A172 (cell line): ENCODE measurements around the gene HSP90B1. TPM values are rescaled to one million over a fixed set of nuclear protein-coding genes. Genes with fewer than 3 reads are reported as not detected.
A peak's percentile ranks its signal among the peaks of the same experiment; 100 is the strongest.

Source experiments
- DNase-seq: peaks from one replicate; pipeline ENCODE4 v3.0.0-alpha.2; 2015; ENCODE audit warnings: low spot score
- total RNA-seq: library from RNA; depleted of rRNA; stranded (reverse); fragments of >200 nt; shearing (Covaris generic); gene quantifications from 2 replicates; pipeline ENCODE4 v1.2.3, GENCODE V29; 2014; rRNA removed

Gene HSP90B1
- total RNA-seq = 431 and 544 TPM in 2 replicates

DNA sequence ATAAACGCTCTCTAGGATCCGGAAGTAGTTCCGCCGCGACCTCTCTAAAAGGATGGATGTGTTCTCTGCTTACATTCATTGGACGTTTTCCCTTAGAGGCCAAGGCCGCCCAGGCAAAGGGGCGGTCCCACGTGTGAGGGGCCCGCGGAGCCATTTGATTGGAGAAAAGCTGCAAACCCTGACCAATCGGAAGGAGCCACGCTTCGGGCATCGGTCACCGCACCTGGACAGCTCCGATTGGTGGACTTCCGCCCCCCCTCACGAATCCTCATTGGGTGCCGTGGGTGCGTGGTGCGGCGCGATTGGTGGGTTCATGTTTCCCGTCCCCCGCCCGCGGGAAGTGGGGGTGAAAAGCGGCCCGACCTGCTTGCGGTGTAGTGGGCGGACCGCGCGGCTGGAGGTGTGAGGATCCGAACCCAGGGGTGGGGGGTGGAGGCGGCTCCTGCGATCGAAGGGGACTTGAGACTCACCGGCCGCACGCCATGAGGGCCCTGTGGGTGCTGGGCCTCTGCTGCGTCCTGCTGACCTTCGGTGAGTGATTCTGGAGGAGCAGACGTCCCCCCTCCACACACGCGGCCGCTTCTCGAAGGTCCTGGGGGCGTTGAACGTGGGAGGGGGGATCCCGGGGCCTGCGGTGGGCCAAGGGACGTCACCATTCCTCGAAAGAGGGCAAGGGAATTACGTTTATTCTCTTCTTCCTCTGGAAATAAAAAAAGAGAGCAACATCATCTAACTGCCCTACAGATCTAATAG, at the start of gene HSP90B1:
Gene HSP90B1, plus strand, starts transcription at position 377 of the 753 bp plus-strand sequence. Its CDS starts 106 bp downstream, at position 483.
- DNase-seq = peak; percentile 99

DNA sequence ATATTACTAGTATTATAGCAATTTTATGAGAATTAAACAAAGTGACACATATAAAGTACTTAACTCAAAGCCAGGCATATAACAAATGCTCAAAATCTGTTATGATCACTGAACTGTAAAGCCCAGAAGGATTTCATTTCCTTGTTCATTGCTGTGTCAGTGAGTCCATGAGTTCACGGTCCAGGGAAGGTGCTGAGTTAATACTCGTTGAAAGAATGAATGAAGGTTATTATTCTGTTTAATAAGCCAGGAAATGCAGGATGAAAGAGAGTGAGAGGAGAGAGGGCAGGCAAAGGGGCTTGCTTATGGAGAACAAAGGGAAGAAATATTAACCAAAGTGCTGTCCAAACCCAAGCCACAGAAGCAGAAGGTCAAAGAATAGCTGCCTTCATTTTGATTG, 48.9 kb upstream of the HSP90B1 start:
- no peak for DNase-seq

DNA sequence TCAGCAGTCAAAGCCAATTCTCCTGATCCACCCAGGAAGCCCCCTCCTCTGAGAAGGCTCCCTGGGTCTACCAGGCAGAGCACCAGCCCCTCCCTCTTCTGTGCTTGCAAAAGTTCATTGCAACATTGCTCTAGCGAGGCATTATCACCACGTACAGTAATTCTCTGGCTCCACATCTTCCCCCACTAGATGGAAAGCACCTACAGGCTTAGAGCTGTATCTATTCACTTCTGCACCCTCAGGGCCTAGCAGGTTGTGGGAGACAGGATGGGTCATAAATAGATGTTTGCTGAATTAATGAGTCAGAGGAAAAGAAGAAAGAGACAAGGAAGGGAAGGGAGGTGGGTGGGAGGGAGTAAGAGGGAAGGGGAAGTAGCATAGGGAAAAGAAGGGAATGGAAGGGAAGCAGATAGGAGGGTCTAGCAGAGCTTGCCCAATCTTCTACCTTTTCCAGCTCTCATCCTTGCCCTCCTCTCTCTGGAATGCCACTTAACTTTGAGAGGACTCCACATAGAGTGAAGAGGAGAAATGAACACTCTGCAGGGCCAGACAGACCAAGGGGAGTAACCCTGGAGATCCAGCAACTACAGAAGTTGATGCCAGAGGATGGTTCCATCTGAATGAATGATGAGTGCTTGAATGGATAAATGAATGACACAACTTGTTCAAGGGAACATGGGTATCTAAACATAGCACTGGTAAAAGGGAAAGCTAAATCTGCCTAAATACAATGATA, 47.2 kb upstream of the HSP90B1 start:
- DNase-seq = no peak

DNA sequence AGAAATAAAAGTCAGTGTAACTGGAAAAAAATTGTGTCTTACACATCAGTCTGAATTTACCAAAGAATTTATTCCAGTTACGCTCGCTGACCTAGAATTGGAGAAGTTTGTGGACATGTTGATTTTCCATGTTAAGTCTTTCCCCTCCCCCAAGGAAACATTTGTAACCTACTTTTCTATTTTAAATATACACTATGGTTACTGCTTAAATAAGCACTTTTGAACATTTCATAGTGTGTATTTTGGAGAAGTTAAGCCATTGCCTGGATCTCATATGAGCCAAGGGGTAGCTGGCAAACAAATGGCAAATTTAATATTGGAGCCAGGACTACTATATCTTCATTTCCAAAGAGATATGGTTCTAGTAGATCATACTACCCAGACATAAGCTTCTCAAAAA, 46.3 kb upstream of the HSP90B1 start:
- DNase-seq = no peak

DNA sequence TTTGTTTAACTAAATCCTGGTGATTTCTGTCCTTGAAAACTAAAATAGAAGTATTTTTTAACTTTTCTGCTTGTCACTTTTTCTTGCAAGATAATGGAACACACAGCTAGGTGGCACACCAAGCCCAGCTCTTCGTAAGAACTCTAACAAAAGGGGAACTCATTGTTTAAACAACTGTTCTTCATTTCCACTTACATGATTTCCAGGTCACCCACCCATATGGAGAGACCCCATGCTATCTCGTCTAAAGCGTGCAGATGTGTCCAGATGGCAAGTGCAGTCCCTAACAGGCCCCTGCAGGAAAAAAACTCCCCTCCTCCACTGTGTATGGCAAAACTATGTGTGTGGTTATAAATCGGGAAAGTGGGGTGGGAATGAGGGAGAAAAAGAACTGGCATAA, 45.9 kb upstream of the HSP90B1 start:
- DNase-seq = no peak

GRCh38 chr12:103886195-103886797, 43.9 kb upstream of the HSP90B1 start:
- no peak for DNase-seq

GRCh38 chr12:103887738-103888137, 42.5 kb upstream of the HSP90B1 start:
- DNase-seq = no peak

GRCh38 chr12:103897316-103897715, 32.9 kb upstream of the HSP90B1 start:
- no peak for DNase-seq

GRCh38 chr12:103901518-103902173, 28.6 kb upstream of the HSP90B1 start:
- no peak for DNase-seq

- DNase-seq = no peak
These were observed 26.2 kb upstream of the HSP90B1 start for GRCh38 chr12:103903993-103904392.

DNA sequence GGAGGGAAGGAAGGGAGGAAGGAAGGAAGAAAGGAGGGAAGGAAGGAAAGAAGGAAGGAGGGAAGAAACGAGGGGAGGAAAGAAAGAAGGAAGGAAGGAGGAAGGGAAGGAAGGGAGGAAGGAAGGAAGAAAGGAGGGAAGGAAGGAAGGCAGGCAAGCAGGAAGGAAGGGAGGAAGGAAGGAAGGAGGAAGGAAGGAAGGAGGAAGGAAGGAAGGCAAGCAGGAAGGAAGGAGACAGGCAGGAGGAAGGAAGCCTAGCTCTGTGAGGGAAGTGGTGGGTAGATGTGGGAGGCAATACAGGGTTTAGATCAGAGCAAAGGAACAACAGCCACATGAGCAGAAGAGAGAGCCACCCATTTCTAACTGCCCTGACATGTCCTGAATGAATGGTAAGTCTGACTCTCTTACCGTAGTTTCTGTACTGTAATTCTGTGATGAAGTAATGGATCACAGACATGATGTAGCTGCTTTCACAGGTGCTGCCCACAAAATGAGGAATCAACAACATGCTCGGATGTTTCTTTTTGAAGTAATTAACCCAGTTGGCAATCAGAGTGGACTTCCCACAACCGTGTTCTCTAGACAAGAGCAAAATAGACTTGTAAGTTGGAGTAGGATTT, 24.4 kb upstream of the HSP90B1 start:
- DNase-seq = no peak

DNA sequence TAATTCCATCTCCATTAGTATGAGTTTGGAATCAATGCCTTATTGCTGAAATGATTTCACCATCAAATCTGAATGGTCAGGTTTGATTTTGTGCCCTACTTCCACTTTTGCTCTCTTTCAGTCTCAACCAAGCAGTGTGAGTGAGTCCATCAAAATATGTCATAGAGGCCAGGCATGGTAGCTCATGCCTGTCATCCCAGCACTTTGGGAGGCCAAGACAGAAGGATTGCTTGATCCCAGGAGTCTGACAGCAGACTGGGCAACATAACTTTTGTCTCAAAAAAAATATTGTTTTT, 22.0 kb upstream of the HSP90B1 start:
- DNase-seq = no peak

DNA sequence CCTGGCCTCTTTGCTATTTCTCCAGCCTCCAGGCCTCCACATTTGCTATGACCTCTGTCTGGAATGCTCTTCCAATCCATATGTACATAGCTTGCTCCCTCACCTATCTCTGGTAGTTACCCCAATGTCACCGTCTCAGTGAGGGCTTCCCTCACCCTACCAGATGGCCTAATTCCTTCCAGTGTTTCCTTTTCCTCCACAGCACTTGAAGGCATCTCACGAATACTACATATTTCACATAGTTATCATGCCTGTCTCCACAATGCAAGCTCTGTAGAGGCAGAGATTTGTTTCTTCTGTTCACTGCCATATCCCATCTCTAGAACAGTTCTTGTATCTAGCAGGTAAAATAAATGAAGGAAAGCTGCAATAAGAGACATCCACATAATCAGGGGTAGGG, 21.3 kb upstream of the HSP90B1 start:
- DNase-seq = no peak

DNA sequence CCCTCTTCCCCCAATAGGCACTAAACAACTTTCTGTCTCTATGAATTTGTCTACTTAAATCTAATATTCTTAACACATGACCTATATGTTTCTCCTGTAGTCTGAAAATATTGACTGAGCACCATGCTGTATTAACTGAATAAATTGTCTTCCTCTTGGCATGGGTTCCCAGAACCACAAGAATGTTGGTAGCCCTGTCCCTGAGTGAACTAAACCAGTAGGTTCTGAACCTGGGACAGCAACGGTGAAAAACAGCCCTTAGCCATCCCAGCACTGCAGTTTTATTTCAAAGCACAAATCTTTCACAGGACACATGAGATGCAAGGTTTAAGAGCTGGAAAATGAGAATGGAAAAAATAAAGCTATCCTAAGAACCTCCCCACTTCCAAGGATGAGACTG, 20.4 kb upstream of the HSP90B1 start:
- DNase-seq = no peak

- no peak for DNase-seq
These were observed 18.1 kb upstream of the HSP90B1 start for GRCh38 chr12:103912069-103912468.

- DNase-seq = no peak
These were observed 17.1 kb upstream of the HSP90B1 start for GRCh38 chr12:103913100-103913499.

DNA sequence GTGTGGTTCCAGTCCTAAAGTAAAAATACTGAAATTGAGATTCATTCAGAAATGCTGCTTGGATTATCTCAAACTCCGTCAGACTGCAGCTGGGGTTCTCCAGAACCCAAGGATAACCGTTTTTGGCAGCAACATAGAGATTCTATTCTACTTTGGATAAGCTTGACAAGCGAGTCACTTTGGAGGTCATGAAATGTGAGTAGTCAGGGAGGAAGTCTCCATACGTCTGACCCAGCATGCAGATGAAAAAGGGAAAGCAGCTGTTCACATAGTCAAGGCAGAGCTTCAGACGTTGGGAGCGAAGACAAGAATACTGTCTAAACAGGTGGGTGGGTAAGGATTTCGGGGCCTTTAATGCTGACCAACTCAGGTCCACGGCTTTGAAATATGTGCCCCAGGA, 14.9 kb upstream of the HSP90B1 start:
- DNase-seq = no peak

- no peak for DNase-seq
These were observed 12.3 kb upstream of the HSP90B1 start for GRCh38 chr12:103917873-103918272.

DNA sequence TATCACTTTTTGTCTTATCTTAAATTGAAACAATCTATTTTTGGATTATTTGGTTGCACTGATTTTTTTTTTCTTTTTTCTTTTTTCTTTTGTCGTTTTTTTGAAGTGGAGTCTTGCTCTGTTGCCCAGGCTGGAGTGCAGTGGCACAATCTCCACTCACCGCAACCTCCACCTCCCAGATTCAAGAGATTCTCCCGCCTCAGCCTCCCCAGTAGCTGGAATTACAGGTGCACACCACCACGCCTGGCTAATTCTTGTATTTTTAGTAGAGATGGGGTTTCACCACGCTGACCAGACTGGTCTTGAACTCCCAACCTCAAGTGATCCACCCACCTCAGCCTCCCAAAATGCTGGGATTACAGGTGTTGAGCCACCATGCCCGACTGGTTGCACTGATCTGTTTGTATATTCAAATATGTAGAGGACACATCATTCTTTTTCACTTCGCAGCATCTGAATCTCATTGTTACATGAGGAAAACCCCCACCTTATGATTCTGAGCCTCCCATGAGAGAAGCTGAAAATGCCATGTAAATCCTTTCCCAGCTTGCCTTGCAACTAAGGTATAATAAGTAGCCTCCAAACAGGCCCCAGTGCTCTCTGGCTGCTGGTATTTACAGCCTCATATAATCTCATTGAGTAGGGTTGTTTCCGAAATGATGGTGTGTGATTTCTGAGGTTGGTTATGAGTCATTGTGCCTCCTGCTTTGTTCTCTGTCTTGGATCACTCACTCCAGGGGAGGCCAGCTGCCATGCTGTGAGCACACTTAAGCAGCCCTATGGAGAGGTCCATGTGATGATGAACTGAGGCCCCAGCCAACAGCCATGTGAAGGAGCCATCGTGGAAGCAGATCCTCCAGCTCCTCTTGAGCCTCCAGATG, 5.2 kb upstream of the HSP90B1 start:
- peak; percentile 82 for DNase-seq

GRCh38 chr12:103928682-103929045, 1.5 kb upstream of the HSP90B1 start:
- DNase-seq = no peak
